ENCODE data around the gene TNPO3. TPM values are rescaled to one million over a fixed set of nuclear protein-coding genes. Genes with fewer than 3 reads are reported as not detected.
A peak's percentile ranks its signal among the peaks of the same experiment; 100 is the strongest.

Gene TNPO3
- total RNA-seq, 1 donor from 2014 or later = 27.7 TPM

DNA sequence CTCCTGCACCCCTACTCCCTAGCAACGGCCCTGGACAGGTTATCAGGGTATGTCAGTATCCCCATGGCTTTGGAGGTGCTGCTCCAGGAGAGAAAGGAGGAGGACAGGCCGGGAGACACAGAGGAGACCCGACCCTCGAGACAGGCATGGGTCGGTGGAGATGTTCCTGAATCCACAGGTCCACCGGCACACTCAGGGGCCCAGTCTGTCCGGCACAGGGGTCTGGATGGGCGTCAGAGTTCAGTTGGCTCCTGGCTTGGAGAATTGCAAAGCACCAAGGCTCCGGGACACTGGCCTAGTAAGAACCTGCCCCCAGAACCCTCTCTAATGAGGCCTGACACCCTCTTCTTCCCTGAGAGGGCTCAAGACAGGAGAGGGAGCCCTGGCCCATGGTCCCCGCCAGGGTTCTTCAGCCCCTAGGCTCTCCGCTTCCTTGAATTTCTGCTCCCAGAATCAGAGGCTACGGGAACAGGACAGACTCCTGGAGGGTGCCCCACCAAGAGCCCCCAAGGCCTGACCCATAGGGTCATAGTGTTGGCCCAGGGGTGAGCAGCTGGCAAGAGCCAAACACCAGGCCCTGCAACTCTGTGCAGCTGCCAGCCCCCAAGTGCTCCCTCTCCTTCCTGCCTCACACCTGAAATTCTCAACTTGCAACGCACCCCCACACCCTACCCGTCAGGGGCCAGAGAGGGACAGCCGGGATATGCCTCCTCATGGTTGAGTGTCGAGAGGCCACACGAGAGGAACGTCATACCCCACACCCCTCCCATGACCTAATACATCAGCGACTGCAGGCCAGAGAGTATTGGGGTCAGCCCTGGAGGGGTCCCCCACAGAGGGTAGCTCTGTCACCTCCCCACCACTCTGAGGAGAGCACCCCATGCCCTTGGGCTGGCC lies 122.7 kb downstream of the TNPO3 start:
- intact Hi-C loops (cut with DNase I) = no loop called here
- no peak for DNase-seq (ENCODE audit: low spot score)

DNA sequence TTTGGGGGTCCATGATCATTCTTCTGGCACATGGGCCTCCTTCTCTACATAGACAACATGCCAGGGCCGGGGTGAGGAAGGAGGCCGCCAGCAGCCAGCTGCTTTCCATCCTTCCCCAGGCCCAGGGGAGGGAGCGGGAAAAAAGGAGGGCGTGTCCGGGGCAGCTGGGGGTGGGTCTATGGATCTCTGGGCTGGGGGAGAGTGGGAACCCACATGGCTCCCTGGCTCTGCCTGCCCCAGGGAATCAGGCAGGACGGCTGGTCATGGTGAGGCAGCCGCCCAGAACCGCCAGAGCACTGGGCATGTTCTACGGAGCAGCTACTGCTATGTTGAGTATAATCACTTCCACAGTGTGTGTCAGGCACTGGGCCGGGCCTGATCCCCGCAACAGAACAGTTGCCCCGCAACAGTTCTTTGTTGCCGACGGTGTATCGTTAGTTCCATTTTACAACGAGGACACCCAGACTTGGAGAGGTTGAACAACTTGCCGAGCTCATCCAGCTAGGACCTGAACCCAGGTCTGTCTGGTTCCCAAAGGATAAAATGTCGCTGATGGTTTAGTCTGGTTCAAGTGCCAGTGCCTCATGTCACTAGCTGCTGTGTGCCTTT lies 123.6 kb downstream of the TNPO3 start:
- intact Hi-C loops (cut with DNase I) = no loop called here
- DNase-seq (ENCODE audit: low spot score) = no peak

DNA sequence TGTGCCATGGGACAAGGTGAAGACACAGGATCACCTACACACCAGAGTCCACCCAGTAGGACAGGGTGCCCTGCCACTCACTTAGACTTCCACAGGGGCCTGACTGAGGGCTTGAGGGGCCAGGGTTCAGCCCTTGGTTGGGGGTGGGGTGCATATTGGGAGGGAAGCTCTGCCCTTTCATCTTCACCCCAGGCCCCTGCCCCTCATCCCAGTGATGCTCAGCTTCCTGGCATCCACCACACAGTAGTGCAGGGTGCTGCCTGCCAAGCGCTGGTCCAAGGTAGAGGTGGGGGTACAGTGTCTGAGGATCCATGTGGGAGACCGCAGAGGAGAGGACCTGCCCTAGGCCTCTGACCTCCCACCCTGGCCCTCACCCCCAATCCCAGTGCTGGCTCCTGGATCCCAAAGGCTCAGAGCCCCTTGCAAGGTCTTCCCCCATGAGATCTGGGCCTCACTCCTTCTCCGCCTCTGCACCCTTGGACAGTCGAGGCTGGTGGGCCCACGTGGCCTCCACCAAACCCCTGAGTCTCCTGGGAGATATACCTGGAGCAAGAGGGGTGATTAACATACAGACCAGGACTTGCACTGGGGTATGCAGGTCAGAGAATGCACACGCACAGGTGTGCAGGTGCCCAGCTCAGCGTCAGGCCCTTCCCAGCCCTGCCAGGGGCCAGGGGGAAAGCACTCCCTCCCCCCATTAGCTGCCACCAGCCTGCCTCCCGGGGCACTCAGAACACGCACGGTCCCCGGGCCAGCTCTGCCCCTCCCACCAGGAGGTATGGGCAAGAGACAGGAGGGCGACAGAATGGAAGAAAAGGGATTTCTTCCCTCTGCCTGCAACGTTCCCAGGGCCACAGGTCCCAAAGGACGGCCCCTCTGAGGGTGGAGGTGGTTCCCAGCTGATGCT lies 125.8 kb downstream of the TNPO3 start:
- intact Hi-C loops (cut with DNase I) = no loop called here
- no peak for DNase-seq (ENCODE audit: low spot score)

DNA sequence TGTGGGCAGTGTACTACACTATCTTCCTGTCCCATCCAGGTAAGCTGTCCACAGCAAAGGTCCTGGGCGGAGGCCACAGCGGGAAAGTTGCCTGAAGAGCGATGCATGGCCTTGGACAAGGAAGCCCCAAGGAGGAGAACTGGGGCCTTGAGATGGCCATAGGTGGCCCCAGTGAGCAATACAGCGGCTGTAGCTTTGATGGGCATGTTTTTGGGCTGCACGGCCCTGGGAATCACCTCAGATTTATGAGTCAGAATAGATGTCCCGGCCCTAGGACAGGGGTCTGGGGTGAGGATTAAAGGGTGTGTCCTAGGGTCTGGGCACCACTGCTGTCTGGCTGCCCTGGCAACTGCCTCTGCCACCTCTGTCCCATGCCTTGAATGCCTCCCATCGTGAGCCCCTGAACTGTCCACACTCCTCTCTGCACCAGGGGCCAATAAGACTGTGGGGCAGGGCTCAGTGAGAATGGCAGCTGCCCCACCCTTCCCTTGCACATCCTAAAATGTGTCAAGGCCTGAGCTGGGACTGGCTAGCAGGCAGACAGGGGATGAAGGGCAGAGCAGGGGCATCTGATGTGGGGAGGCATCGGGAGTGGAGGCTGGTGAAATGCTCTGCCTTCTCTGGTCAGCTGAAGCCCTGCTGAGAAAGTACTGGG lies 126.6 kb downstream of the TNPO3 start:
- no peak for DNase-seq (ENCODE audit: low spot score)
- intact Hi-C loops (cut with DNase I) = no loop called here

- DNase-seq (ENCODE audit: low spot score) = no peak
- intact Hi-C loops (cut with DNase I) = no loop called here
Observed at GRCh38 chr7:128924707-128925588, 130.0 kb downstream of the TNPO3 start.

- intact Hi-C loops (cut with DNase I) = no loop called here
- peak; percentile 22 for DNase-seq (ENCODE audit: low spot score)
Observed at GRCh38 chr7:128923411-128923800, 131.5 kb downstream of the TNPO3 start.

DNA sequence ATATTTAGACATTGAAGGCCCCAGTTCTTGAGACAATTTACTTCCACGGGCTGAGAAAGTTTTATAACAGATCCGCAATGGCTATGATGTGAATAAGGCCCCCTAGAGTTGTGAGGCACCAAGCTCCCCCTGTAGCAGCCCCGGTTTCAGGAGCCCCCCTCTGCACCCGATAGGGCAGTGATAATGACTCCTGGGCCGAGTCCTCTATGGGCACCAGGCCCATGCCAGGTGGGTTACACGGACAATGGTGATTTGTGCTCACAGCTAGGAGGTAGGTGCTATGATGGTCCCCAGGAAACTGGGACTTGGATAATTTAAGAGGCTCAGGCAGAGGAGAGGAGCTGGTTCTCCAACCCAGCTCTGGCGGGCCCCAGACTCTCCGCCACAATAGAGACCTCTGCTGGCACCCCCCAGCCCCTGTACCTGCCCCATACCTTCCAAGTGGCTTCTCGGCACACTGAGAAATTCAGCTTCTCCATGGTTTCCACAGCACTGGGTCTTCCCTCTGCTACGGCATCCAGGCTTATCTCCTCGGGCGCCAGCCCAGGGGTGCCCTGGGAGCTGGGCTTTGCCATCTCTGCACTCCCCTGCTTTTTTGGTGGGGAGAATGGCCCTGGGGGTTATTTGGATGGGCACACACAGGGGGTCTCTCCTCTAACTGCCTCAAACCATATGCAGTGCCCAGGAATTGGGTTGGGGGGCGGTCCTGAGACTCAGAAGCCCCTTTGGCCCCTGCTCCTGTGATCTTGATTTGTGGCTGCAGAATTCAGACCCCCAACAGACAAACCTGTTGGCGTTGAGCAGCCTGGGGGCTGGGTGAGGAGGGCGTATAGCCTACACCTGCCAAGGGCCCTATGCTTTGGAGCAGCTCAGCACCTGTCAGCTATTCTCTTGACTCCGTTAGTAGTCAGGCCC lies 132.2 kb downstream of the TNPO3 start:
- peak; percentile 57 for DNase-seq (ENCODE audit: low spot score)
- intact Hi-C loops (cut with DNase I) = no loop called here

DNA sequence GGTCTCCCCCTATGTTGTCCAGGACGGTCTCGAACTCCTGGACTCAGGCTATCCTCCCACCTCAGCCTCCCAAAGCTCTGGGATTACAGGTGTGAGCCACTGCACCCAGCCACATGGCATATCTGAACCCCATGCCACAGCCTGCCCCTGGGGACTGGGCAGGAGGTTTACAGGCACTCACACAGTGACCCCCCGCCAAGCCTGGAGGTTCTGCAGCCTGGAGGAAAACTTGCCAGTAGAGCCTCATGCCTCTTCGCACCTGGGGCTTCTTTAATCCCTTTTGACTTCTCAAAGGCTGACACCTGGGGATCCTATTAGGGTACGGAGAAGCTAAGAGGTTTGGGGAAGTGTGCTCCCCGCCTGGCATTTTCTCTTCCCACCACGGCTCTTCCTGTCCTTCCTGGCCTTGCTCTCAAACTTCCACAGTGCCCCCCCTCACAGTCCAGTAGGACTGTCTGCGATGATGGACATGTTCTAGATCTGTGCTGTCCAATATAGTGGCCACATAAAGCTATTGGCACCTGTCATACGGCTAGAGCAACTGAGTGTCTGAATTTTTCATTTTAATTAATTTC lies 133.0 kb downstream of the TNPO3 start:
- intact Hi-C loops (cut with DNase I) = no loop called here
- DNase-seq (ENCODE audit: low spot score) = peak; percentile 71

DNA sequence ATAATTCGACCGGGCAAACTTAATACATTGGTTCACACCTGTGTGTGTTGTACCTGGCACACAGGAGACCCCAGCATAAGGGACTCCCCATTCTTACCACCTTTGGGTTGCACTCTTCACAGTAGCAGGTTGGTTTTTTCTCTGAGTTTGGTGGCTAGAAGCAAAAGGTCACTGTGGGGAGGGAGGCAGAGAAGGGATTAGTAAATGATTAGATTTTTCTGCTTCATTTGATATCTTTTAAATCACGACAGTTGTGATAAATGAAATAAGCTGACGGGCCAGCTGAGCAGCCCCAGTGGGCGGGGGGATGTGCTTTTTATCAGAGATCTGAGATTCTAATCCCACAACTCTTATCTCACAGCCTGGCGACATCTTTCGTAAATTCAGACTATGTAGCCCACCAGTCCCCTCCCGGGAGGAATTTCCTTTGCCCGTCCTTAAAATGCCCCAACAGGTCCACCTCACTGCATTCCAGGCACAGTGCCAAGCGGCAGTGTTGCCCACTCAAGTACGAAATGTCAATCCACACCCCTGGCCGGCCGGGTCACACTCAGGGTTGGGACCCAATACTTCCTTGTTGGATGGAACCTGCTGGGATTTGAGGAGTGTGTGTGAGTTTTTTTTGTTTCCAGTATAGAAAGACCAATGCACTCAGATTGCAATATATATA lies 133.9 kb downstream of the TNPO3 start:
- intact Hi-C loops (cut with DNase I) = no loop called here

DNA sequence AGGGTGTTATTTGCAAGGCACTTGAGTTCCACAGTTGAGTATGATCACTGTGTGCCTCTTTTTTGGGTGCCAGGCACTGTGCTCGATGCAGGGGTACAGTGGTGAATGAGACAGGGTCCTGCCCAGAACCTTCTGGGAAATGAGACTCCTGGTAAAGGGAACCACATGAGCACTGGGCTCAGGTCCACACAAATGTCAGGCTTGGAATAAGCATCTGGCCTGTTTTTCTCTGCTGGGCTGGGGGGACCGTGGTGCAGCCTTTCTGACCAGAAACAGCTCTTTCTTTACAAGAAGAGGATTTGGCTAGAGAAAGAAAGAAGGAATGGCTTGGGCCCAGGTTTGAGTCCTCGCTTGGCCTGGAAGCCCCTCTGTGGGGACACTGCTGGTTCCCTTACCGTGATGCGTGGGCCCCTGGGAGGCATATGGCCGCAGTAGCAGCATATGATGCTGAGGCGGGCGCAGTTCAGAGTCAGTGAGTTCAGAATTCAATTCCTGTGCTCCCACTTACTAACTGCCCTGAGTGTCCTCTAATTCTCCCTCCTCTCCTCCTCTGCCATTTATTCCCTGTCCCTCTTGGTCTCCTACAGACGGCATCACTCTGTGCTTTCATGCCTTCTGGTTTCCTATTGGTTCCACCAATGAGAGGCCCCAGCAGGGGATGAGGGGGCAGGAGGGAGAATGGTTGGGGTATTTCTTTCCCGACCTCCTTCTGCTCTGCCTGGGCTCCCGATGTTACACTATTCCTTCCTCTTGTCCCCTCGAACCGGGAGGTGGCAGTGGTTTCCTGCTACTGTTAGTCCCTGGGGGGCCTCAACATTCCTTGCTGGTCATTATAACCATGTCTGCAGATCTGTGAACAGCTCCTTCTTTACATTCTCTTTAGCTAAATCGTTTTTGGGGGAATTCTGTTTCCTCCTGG lies 134.8 kb downstream of the TNPO3 start:
- DNase-seq (ENCODE audit: low spot score) = peak; percentile 41
- intact Hi-C loops (cut with DNase I) = no loop called here

More for the DNA sequence above, 133.9 kb downstream of the TNPO3 start:
- DNase-seq (ENCODE audit: low spot score) = peak; percentile 61

DNA sequence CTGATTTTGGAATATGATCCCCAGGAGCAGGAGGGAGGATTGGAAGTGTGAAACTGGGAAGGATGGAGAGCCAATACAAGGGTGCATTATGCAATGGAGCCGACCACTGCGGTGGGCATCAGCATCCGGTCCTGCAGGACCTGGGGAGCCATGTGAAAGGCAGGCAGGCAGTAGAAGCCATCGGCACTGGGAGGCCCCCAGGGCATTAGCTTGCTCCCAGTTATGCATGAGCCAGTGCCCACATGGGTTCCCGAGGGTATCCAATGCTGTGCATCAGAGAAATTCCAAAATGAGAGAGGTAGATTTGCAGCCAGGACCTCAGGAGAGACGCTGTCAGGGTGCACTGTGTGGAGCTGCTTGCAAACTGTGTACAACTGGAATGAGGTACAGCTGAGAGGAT lies 135.7 kb downstream of the TNPO3 start:
- intact Hi-C loops (cut with DNase I) = no loop called here
- peak; percentile 15 for DNase-seq (ENCODE audit: low spot score)

- DNase-seq (ENCODE audit: low spot score) = peak; percentile 20
- intact Hi-C loops (cut with DNase I) = no loop called here
Observed at GRCh38 chr7:128918016-128918665, 136.8 kb downstream of the TNPO3 start.

DNA sequence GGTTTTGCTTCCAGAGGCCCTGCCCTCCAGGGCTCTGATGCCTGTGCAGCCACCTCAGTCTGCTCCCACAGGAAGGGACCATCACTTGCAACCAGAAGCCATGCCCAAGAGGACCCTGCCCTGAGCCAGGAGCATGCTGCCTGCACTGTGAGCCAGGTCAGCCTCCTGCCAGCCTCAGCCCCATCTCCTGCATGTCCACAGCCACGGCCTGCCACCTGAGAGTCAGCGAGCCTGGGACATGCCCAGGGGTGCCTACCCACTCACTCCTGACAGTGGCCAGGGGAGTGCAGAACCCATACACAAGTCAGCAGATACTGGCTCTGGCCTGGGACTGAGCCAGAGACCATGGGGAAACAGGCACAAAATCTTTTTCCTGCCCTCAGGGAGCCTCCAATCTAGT lies 137.8 kb downstream of the TNPO3 start:
- intact Hi-C loops (cut with DNase I) = no loop called here
- peak; percentile 72 for DNase-seq (ENCODE audit: low spot score)

- no peak for DNase-seq (ENCODE audit: low spot score)
- intact Hi-C loops (cut with DNase I) = no loop called here
Observed at GRCh38 chr7:128916643-128916915, 138.3 kb downstream of the TNPO3 start.

GRCh38 chr7:128915841-128916642 lies 138.9 kb downstream of the TNPO3 start:
- peak; percentile 39 for DNase-seq (ENCODE audit: low spot score)
- intact Hi-C loops (cut with DNase I) = no loop called here
